OCI-LY7 (cell line): ENCODE data around the gene SPEF1. TPM values are rescaled to one million over a fixed set of nuclear protein-coding genes. Genes with fewer than 3 reads are reported as not detected.

ENCODE experiments used
- BruUV-seq: library from RNA; stranded (reverse); fragments of 400-500 nt; replicated peaks from 2 replicates; lab custom pipeline; 2021; lab: Mats Ljungman, UMichigan
- CTCF ChIA-PET: fragments of 300-600 bp; sonication (Branson Sonifier 250); formaldehyde crosslinking; loops from one replicate; lab custom pipeline; 2022; ENCODE audit warnings: antibody characterized with exemption; ENCODE audit not compliant: unreplicated experiment; lab: Charles Lee
- POLR2A ChIA-PET: fragments of 300-600 bp; sonication (Branson Sonifier 250); formaldehyde crosslinking; loops from one replicate; lab custom pipeline; 2022; ENCODE audit warnings: antibody characterized with exemption; lab: Charles Lee
- DNase-seq: peaks from one replicate; pipeline ENCODE4 v3.0.0-alpha.2; 2015; ENCODE audit warnings: low spot score
- H2AFZ ChIP-seq: fragments of 200-600 bp; sonication (generic), shearing (Covaris generic); 2 replicates; pipeline ENCODE4 v1.6.1; 2014; ENCODE audit warnings: mild to moderate bottlenecking, antibody characterized with exemption, low read length, moderate library complexity
- H3K27ac ChIP-seq: fragments of 200-600 bp; sonication (generic); 2 replicates; pipeline ENCODE4 v1.5.1; 2014; ENCODE audit warnings: mixed run types, low read depth, mild to moderate bottlenecking, moderate library complexity, low read length, inconsistent platforms; ENCODE audit not compliant: poor library complexity, severe bottlenecking
- H3K36me3 ChIP-seq: fragments of 200-600 bp; sonication (generic); 2 replicates; pipeline ENCODE4 v1.6.1; 2014; ENCODE audit warnings: mild to moderate bottlenecking, antibody characterized with exemption, low read length, moderate library complexity, mixed read lengths; ENCODE audit not compliant: insufficient read depth
- H3K4me1 ChIP-seq: fragments of 200-600 bp; sonication (generic); 2 replicates; pipeline ENCODE4 v1.5.1; 2014; ENCODE audit warnings: mild to moderate bottlenecking, low read length; ENCODE audit not compliant: insufficient read depth, poor library complexity, severe bottlenecking
- H3K4me2 ChIP-seq: fragments of 200-600 bp; sonication (generic); 2 replicates; pipeline ENCODE4 v1.6.1; 2014; ENCODE audit warnings: mild to moderate bottlenecking, low read length
- H3K4me3 ChIP-seq: fragments of 200-600 bp; sonication (generic); 2 replicates; pipeline ENCODE4 v1.5.1; 2014; ENCODE audit warnings: mild to moderate bottlenecking, low read depth, low read length; ENCODE audit not compliant: poor library complexity, severe bottlenecking
- H3K79me2 ChIP-seq: fragments of 200-600 bp; sonication (generic); 2 replicates; pipeline ENCODE4 v1.6.1; 2016; ENCODE audit warnings: low read depth, mild to moderate bottlenecking, low read length, moderate library complexity, mixed read lengths; ENCODE audit not compliant: insufficient read depth
- H3K9me2 ChIP-seq: fragments of 200-600 bp; sonication (generic); 2 replicates; pipeline ENCODE4 v1.6.1; 2016; ENCODE audit warnings: mild to moderate bottlenecking, low read length, mixed read lengths; ENCODE audit not compliant: insufficient read depth
- H3K9me3 ChIP-seq: fragments of 200-600 bp; sonication (generic); 2 replicates; pipeline ENCODE4 v1.6.1; 2014; ENCODE audit warnings: mild to moderate bottlenecking, mixed run types, low read length, mixed read lengths
- H4K20me1 ChIP-seq: fragments of 200-600 bp; sonication (generic); 2 replicates; pipeline ENCODE4 v1.6.1; 2014; ENCODE audit warnings: mild to moderate bottlenecking, antibody characterized with exemption, low read length, moderate library complexity, mixed read lengths; ENCODE audit not compliant: insufficient read depth
- CTCF ChIP-seq: fragments of 200-600 bp; sonication (generic); conservative IDR thresholded peaks from 2 replicates; pipeline ENCODE4 v1.5.1; 2014; ENCODE audit warnings: mild to moderate bottlenecking, antibody characterized with exemption, low read length, moderate library complexity, mixed read lengths
- EZH2phosphoT487 ChIP-seq: fragments of 200-600 bp; sonication (generic); IDR thresholded peaks from 2 replicates; pipeline ENCODE4 v1.6.1; 2018; ENCODE audit warnings: low read depth, borderline replicate concordance, mild to moderate bottlenecking, mixed run types, antibody characterized with exemption, low read length, moderate library complexity, mixed read lengths
- intact Hi-C: fragments of 100-400 bp; cut with micrococcal nuclease; formaldehyde crosslinking; loops from one replicate; pipeline ENCODE4 v1.10.0; 2022; ENCODE audit not compliant: unreplicated experiment
- total RNA-seq, 2 experiments: library from RNA; depleted of rRNA in 1 of 2; stranded (reverse); fragments of >200 nt in 1 of 2; shearing (Covaris generic) in 1 of 2; gene quantifications; 2 replicates each; pipeline ENCODE4 v1.2.3, GENCODE V29; 2014 to 2022

The SPEF1 gene
- total RNA-seq, 2 experiments from 2014 or later: 0.09 to 0.27 TPM

DNA sequence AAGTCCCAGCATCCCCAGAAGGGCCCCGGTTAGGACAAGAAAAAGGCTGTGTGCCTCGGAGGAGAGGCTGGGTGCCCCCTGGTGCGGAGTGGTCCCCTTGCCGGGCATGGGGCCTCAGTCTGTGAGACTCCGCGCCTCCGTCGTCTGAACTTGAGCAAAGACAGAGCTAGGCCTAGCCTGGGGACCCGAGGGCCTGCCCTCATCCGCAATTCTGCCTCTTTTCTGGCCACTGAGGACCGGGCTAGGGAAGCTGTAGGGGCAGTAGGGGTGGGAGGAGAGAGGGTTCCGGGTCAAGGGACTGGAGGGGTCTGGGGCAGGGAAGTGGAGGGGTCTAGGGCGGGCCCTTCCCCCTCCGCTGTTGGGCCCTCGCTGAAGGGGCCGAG lies 49.3 kb downstream of the SPEF1 start:
- Histone ChIP-seq H3K27ac (no peak overlapping the region), H3K9me2 (no peaks in the 10 kb centered on the region), H2AFZ (no peak overlapping the region), H3K36me3 (no peaks in the 10 kb centered on the region), H3K4me1 (no peaks in the 10 kb centered on the region), H3K4me3 (no peak overlapping the region), H3K4me2 (no peak overlapping the region), H3K9me3 (no peaks in the 10 kb centered on the region), H4K20me1 (no peaks in the 10 kb centered on the region), H3K79me2 (no peaks in the 10 kb centered on the region)
- intact Hi-C loops: no loop called here
- no TSS peak for BruUV-seq
- DNase-seq: no peak
- POLR2A ChIA-PET: no interaction called here
- no peak for TF ChIP-seq CTCF
- CTCF ChIA-PET: no interaction called here

DNA sequence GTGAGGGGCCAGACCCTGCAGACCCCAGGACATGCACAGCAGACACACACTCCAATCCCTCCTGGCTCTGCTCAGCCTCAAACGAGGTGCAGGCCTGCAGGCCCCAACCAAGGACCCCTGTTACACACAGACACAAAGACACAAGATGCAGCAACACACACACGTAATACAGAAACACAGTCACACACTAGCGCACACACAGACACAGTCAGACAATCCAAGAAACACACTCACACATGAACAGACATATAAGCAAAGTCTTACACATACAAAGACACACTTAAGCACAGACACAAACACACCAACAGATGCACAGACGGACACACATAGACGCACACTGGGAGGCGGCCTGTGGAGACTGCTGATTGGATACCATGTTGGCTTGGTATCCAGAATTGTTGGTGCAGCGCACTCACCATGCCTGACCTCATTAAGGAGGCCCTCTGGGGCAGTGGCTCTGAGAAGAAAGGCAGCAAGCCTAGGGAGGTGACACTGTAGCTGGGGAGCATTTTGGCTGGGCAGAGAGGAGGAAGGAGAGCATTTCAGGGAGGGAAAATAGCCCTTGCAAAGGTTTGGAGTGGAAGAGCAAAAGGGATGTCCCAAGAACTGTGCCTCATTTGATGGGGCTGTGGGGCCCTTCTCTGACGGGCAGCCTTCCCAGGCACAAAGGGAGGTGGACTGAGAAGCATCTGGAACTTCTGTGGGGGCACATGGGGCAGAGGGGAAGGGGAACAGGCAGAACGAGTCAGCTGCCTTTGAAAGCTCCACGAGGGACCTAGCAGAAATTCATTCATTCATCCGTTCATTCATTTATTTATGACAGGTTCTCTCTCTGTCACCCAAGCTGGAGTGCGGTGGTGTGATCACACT lies 50.2 kb downstream of the SPEF1 start:
- H3K27ac ChIP-seq: no peak overlapping the region
- no peaks in the 10 kb centered on the region for H3K36me3 ChIP-seq
- no peaks in the 10 kb centered on the region for H4K20me1 ChIP-seq
- no peak overlapping the region for H2AFZ ChIP-seq
- H3K79me2 ChIP-seq: no peaks in the 10 kb centered on the region
- H3K4me1 ChIP-seq: no peaks in the 10 kb centered on the region
- DNase-seq: no peak
- intact Hi-C loops: no loop called here
- no peak overlapping the region for H3K4me2 ChIP-seq
- ChIA-PET POLR2A (interaction anchor here (0.6 kb wide), 1 partner anchor 240 kb away, joined by 3 read pairs; no protein-coding TSS in a partner anchor), CTCF (no interaction called here)
- H3K4me3 ChIP-seq: no peak overlapping the region
- BruUV-seq: no TSS peak
- H3K9me2 ChIP-seq: no peaks in the 10 kb centered on the region
- no peaks in the 10 kb centered on the region for H3K9me3 ChIP-seq
- TF ChIP-seq CTCF (no peak), EZH2phosphoT487 (no peak)

GRCh38 chr20:3729811-3730540 lies 51.3 kb downstream of the SPEF1 start:
- POLR2A ChIA-PET: no interaction called here
- H3K4me3 ChIP-seq: no peak overlapping the region
- H3K4me2 ChIP-seq: no peak overlapping the region
- CTCF ChIA-PET: no interaction called here
- no peak overlapping the region for H2AFZ ChIP-seq
- intact Hi-C loops: no loop called here
- H3K36me3 ChIP-seq: no peaks in the 10 kb centered on the region
- no peak overlapping the region for H3K27ac ChIP-seq
- TF ChIP-seq EZH2phosphoT487 (no peak), CTCF (no peak)
- BruUV-seq: no TSS peak
- H3K9me3 ChIP-seq: no peaks in the 10 kb centered on the region
- no peaks in the 10 kb centered on the region for H3K9me2 ChIP-seq
- H3K4me1 ChIP-seq: no peaks in the 10 kb centered on the region
- no peak for DNase-seq
- no peaks in the 10 kb centered on the region for H3K79me2 ChIP-seq
- H4K20me1 ChIP-seq: no peaks in the 10 kb centered on the region
